Right kidney (tissue), 1 donor: ENCODE measurements around the gene HSPA5.
"Not testable (repeated sequence)": the region's sequence is repeated elsewhere in the genome, so short reads cannot be mapped to it uniquely, and the experiment has no call there.

Experiments
- DNase-seq: peaks from one replicate; pipeline ENCODE4 v3.0.0-alpha.2; 2016

The HSPA5 gene

GRCh38 chr9:125246261-125246667 is 5.1 kb upstream of the HSPA5 start:
- DNase-seq: no peak

- no peak for DNase-seq
Measured at GRCh38 chr9:125243792-125244260, 2.7 kb upstream of the HSPA5 start.

DNA sequence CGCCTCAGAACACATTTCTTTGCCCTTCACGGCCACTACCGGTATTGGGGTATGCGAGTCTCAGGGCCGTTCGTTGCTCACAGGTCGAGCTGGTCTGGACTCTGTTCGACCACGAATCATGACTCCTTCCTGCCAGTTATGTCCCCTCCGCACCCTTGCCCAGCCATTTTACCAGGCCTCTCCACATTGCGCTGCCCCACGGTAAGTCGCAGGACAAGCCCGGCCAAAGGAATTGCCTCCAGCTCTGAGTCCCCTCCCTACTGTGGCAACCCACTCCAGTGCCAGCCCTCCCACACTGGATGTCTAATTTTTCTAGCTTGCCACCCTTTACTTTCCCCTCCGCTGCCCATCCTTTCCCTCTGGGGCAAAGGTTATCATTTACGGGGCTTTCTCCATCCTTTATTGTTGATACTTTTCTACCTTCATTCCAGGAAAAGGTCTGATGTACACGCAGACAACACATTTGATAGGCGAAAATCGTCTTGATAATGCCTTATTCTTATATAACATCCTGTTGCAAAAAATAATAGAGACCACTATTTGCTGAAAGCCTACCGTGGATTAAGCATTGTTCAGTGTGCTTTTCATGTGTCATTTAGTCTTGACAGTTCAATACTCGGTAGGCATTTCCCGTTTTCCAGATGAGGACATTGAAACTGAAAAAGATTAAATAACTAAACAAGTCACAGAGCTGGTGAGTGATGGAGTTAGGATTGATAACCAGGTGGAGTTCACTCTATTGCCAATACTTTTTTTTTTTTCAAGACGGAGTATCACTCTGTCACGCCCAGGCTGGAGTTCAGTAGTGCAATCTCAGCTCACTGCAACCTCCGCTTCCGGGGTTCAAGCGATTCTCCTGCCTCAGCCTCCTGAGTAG is 958 bp upstream of the HSPA5 start:
- no peak for DNase-seq

DNA sequence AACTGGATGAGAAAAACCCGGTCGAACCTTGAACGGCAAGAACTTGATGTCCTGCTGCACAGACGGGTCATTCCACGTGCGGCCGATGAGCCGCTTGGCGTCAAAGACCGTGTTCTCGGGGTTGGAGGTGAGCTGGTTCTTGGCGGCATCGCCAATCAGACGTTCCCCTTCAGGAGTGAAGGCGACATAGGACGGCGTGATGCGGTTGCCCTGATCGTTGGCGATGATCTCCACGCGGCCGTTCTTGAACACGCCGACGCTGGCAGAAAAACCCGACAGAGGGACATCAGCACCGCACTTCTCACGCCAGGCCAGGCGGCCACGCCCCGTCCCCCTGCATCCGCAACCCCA is 519 bp downstream of the HSPA5 start:
- DNase-seq: no peak

- no peak for DNase-seq
Measured at GRCh38 chr9:125239631-125240597, 1.2 kb downstream of the HSPA5 start.

DNA sequence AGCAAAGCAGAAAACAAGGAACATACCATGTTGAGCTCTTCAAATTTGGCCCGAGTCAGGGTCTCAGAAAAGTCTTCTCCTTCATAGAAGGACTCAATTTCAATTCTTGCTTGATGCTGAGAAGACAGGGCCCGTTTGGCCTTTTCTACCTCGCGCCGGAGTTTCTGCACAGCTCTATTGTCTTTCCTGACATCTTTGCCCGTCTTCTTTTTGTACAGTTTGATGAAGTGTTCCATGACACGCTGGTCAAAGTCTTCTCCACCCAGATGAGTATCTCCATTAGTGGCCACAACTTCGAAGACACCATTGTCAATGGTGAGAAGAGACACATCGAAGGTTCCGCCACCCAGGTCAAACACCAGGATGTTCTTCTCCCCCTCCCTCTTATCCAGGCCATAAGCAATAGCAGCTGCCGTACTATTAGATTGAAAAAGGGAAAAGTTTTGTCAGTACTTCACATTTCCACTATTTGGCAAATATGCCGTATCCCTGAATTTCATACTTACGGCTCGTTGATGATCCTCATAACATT is 2.2 kb downstream of the HSPA5 start:
- DNase-seq: no peak

- no peak for DNase-seq
Measured at GRCh38 chr9:125238127-125238914, 2.8 kb downstream of the HSPA5 start.

- not testable (repeated sequence) for DNase-seq
Measured at GRCh38 chr9:125236520-125237159, 4.5 kb downstream of the HSPA5 start.

GRCh38 chr9:125235804-125236519 is 5.2 kb downstream of the HSPA5 start:
- DNase-seq: no peak

DNA sequence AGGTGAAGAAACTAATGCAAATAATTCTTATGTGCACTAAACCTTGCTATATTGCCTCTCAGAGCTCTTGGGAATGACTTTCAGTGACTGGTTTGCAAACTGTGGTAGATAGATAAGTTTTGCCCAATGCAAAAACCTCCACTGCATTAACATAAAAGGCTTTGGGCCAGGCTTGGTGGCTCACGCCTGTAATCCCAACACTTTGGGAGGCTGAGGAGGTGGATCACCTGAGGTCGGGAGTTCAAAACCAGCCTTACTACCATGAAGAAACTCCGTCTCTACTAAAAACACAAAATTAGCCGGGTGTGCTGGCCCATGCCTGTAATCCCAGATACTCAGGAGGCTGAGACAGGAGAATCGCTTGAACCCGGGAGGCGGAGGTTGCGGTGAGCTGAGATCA is 7.0 kb downstream of the HSPA5 start:
- not testable (repeated sequence) for DNase-seq

GRCh38 chr9:125233678-125234077 is 7.5 kb downstream of the HSPA5 start:
- DNase-seq: no peak

- DNase-seq: no peak
Measured at GRCh38 chr9:125227761-125228160, 13.4 kb downstream of the HSPA5 start.

- not testable (repeated sequence) for DNase-seq
Measured at GRCh38 chr9:125224858-125225257, 16.3 kb downstream of the HSPA5 start.

- no peak for DNase-seq
Measured at GRCh38 chr9:125218621-125219020, 22.5 kb downstream of the HSPA5 start.

- no peak for DNase-seq
Measured at GRCh38 chr9:125214186-125214585, 27.0 kb downstream of the HSPA5 start.

- DNase-seq: no peak
Measured at GRCh38 chr9:125204477-125204876, 36.7 kb downstream of the HSPA5 start.

GRCh38 chr9:125202846-125203618 is 38.1 kb downstream of the HSPA5 start:
- no peak for DNase-seq

- DNase-seq: peak; percentile 97
Measured at GRCh38 chr9:125200216-125201047, 40.7 kb downstream of the HSPA5 start, which contains the start of gene RABEPK. Gene RABEPK (plus strand): TSS chr9:125200542. CDS start chr9:125203014, 2,472 bp downstream.

GRCh38 chr9:125195591-125195990 is 45.6 kb downstream of the HSPA5 start:
- not testable (repeated sequence) for DNase-seq
